Esophagus squamous epithelium (tissue), 4 donors: ENCODE results near the gene CDKAL1.

ENCODE experiments used
- POLR2A ChIP-seq, 4 donors: fragments of 450-650 bp; IDR thresholded peaks; one replicate each; pipeline ENCODE4 v1.6.1; 2017; ENCODE audit warnings: antibody characterized with exemption in 4 of 4, mild to moderate bottlenecking in 4 of 4, moderate library complexity in 3 of 4
- TF ChIP-seq, protein P1 (sequence below), 6 experiments: fragments of 450-650 bp in 4 of 6; fragments of 200-600 bp in 2 of 6; sonication (generic) in 2 of 6; IDR thresholded peaks; one replicate each; pipeline ENCODE4 v1.5.1; 2016 to 2019; ENCODE audit warnings: antibody characterized with exemption in 6 of 6, mild to moderate bottlenecking in 4 of 6, moderate library complexity in 4 of 6

DNA sequence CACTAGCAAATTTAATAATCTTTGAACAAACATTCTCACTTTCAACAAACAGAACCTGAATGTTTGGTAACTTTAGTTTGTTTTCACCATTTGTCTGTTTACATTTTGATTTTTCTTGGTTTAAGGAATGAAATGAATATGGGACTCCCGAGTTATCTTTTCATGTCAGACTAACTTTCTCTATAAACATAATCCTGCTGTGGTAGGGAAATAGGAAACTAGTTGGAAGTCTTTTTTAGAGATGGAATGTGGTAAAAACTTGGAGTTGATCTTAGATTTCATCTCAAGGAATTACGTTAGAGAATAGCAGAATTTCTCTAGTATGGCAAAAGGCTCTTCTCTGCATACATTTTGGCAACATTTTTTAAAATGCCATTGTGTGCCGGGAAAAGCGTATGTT, 206.5 kb downstream of the CDKAL1 start:
- TF ChIP-seq, protein P1, sequence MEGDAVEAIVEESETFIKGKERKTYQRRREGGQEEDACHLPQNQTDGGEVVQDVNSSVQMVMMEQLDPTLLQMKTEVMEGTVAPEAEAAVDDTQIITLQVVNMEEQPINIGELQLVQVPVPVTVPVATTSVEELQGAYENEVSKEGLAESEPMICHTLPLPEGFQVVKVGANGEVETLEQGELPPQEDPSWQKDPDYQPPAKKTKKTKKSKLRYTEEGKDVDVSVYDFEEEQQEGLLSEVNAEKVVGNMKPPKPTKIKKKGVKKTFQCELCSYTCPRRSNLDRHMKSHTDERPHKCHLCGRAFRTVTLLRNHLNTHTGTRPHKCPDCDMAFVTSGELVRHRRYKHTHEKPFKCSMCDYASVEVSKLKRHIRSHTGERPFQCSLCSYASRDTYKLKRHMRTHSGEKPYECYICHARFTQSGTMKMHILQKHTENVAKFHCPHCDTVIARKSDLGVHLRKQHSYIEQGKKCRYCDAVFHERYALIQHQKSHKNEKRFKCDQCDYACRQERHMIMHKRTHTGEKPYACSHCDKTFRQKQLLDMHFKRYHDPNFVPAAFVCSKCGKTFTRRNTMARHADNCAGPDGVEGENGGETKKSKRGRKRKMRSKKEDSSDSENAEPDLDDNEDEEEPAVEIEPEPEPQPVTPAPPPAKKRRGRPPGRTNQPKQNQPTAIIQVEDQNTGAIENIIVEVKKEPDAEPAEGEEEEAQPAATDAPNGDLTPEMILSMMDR (IDR thresholded peaks at IDR 0.05): no peak
- TF ChIP-seq POLR2A (IDR thresholded peaks at IDR 0.05): no peak
